CD4-positive, alpha-beta memory T cell (primary cell): Measurements from ENCODE around the gene RBBP8. TPM values are rescaled to one million over a fixed set of nuclear protein-coding genes. Genes with fewer than 3 reads are reported as not detected.

Source experiments
- CTCF ChIA-PET: fragments of 350-600 bp; sonication (Branson Sonifier 250); formaldehyde crosslinking; loops from one replicate; lab custom pipeline; 2021; ENCODE audit warnings: inconsistent platforms; ENCODE audit not compliant: partially characterized antibody; lab: Charles Lee
- POLR2A ChIA-PET: fragments of 350-600 bp; sonication (Branson Sonifier 250); formaldehyde crosslinking; loops from one replicate; lab custom pipeline; 2021; ENCODE audit not compliant: partially characterized antibody; lab: Charles Lee
- DNase-seq, 5 donors: peaks; one replicate each; pipeline versions ENCODE4 v3.0.0 to v3.0.0-alpha.2; 2020 to 2022; ENCODE audit warnings: mixed read lengths in 1 of 5
- H3K27ac ChIP-seq: one replicate; pipeline ENCODE4 v1.7.0; 2013; ENCODE audit warnings: low read depth, low read length
- H3K27me3 ChIP-seq: 2 replicates; pipeline ENCODE4 v1.7.0; 2013; ENCODE audit warnings: mild to moderate bottlenecking, low read length, moderate library complexity; ENCODE audit not compliant: insufficient read depth
- H3K36me3 ChIP-seq: 2 replicates; pipeline ENCODE4 v1.7.0; 2013; ENCODE audit warnings: mild to moderate bottlenecking, low read length, moderate library complexity; ENCODE audit not compliant: insufficient read depth
- H3K4me1 ChIP-seq: 2 replicates; pipeline ENCODE4 v1.7.0; 2013; ENCODE audit warnings: mild to moderate bottlenecking, low read length, moderate library complexity; ENCODE audit not compliant: insufficient read depth
- H3K4me3 ChIP-seq, 2 donors: one replicate each; pipeline ENCODE4 v1.7.0; 2013; ENCODE audit warnings: low read length in 2 of 2, mild to moderate bottlenecking in 1 of 2
- H3K9me3 ChIP-seq, 2 donors: one replicate each; pipeline ENCODE4 v1.7.0; 2013; ENCODE audit warnings: low read length in 2 of 2, control low read depth in 1 of 2; ENCODE audit not compliant: control insufficient read depth in 1 of 2
- H3K27ac Mint-ChIP-seq, 7 donors: one replicate each; pipeline ENCODE4 v1.8.0; 2020 to 2021; ENCODE audit warnings: mixed read lengths in 7 of 7, mild to moderate bottlenecking in 6 of 7, inconsistent platforms in 3 of 7, moderate library complexity in 3 of 7
- H3K27me3 Mint-ChIP-seq, 2 donors: one replicate each; pipeline ENCODE4 v1.8.0; 2020 to 2021; ENCODE audit warnings: mixed read lengths in 2 of 2
- H3K36me3 Mint-ChIP-seq, 2 donors: one replicate each; pipeline ENCODE4 v1.8.0; 2020 to 2021; ENCODE audit warnings: mixed read lengths in 2 of 2, inconsistent platforms in 1 of 2, mild to moderate bottlenecking in 1 of 2
- H3K4me1 Mint-ChIP-seq, 4 donors: one replicate each; pipeline ENCODE4 v1.8.0; 2020 to 2021; ENCODE audit warnings: mixed read lengths in 4 of 4, mild to moderate bottlenecking in 1 of 4
- H3K4me3 Mint-ChIP-seq, 8 donors: one replicate each; pipeline ENCODE4 v1.8.0; 2020 to 2021; ENCODE audit warnings: mixed read lengths in 8 of 8, mild to moderate bottlenecking in 7 of 8, moderate library complexity in 6 of 8, inconsistent platforms in 3 of 8
- H3K9me3 Mint-ChIP-seq, 8 donors: one replicate each; pipeline ENCODE4 v1.8.0; 2020 to 2021; ENCODE audit warnings: mixed read lengths in 8 of 8, mild to moderate bottlenecking in 5 of 8, inconsistent platforms in 3 of 8, moderate library complexity in 1 of 8
- intact Hi-C: fragments of 100-400 bp; cut with micrococcal nuclease; formaldehyde crosslinking; loops from one replicate; pipeline ENCODE4 v1.15.1; 2023
- polyA plus RNA-seq, 2 donors: library from polyadenylated mRNA; unstranded; fragments of 300-500 nt; fragmentation: Illumina TruSeq; gene quantifications; one replicate each; pipeline ENCODE4 v1.2.3, GENCODE V29; 2021
- total RNA-seq, 2 experiments: library from RNA; stranded (reverse); gene quantifications; one replicate each; pipeline ENCODE4 v1.2.3, GENCODE V29; 2021

The RBBP8 gene
- total and polyA plus RNA-seq, 4 experiments from 2014 or later: 1.4 to 3.0 (median 2.5) TPM

DNA sequence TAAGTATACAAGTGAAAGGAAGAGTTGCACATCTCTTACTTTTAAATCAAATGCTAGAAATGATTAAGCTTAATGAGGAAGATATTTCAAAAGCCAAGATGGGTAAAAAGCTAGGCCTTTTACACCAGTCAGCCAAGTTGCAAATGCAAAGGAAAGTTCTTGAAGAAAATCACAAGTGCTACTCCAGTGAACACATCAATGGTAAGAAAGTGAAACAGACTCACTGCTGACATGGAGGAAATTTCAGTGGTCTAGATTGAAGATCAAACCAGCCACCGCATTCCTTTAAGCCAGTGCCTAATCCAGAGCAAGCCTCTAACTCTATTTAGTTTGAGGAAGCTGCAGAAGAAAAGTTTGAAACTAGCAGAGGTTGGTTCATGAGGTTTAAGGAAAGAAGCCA, 79.1 kb downstream of the RBBP8 start:
- intact Hi-C loops: no loop called here
- Mint-ChIP-seq H3K4me3 (no peak overlapping the region), H3K4me1 (peaks cover 0 to 7% (median 6%) of the 10 kb centered on the region in 4 donors), H3K36me3 (no peaks in the 10 kb centered on the region), H3K27ac (no peak overlapping the region), H3K27me3 (no peaks in the 10 kb centered on the region), H3K9me3 (no peaks in the 10 kb centered on the region)
- no peak for DNase-seq
- H3K36me3 ChIP-seq: no peaks in the 10 kb centered on the region
- H3K27me3 ChIP-seq: no peaks in the 10 kb centered on the region
- H3K4me3 ChIP-seq: no peak overlapping the region
- H3K4me1 ChIP-seq: peaks cover 6% of the 10 kb centered on the region
- CTCF ChIA-PET: interaction anchor here (0.9 to 1.2 kb wide), 2 partner anchors 9 to 399 kb away, joined by 4 to 6 read pairs; no protein-coding TSS in a partner anchor
- no peaks in the 10 kb centered on the region for H3K9me3 ChIP-seq
- POLR2A ChIA-PET: no interaction called here
- H3K27ac ChIP-seq: no peak overlapping the region

DNA sequence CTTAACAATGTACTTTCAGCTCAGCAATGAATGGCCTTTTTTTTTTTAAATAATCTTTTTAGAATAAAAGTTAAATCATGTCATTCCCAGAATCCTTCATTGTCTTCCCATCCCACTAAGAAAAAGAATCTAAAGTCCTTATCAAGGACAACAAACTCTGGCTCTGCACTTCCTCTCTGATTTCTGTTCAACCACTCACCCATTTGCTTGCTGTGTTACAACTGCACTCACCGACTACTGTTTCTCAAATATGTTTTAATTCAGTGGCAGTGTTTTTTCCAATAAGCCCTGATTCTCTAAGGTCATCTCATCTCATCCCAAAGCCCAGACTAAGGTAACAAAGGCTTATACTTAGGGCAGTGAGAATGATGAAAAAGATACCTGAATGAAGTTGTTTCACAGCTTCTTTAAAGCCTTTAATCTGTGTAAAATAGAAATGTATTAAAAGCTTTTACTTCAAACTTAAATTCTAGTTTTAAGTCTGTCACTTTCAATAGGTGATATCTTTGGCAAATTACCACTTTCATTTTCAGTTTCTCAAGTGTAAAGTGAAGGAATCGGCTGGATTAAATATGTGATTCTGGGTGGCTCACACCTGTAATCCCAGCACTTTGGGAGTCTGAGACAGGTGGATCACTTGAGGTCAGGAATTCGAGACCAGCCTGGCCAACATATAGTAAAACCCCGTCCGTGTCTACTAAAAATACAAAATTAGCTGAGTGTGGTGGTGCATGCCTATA, 87.6 kb downstream of the RBBP8 start:
- H3K36me3 Mint-ChIP-seq: no peaks in the 10 kb centered on the region
- H3K4me1 Mint-ChIP-seq: peaks cover 7 to 17% (median 12%) of the 10 kb centered on the region in 4 donors
- CTCF ChIA-PET: interaction anchor here (0.6 to 1.5 kb wide), 4 partner anchors 8 to 47 kb away, joined by 3 to 5 read pairs (median 4); no protein-coding TSS in a partner anchor
- no peaks in the 10 kb centered on the region for H3K27me3 Mint-ChIP-seq
- no peaks in the 10 kb centered on the region for H3K9me3 Mint-ChIP-seq
- H3K9me3 ChIP-seq: no peaks in the 10 kb centered on the region
- POLR2A ChIA-PET: no interaction called here
- H3K27me3 ChIP-seq: no peaks in the 10 kb centered on the region
- peak overlapping the region in 1 of 2 donors; percentile 20 for H3K4me3 ChIP-seq
- peaks cover 10% of the 10 kb centered on the region for H3K4me1 ChIP-seq
- no peak overlapping the region for H3K27ac ChIP-seq
- H3K36me3 ChIP-seq: no peaks in the 10 kb centered on the region
- intact Hi-C loops: no loop called here
- DNase-seq: no peak
- H3K4me3 Mint-ChIP-seq: peak overlapping the region; percentile 74 to 84 (median 77)
- H3K27ac Mint-ChIP-seq: peak overlapping the region in 6 of 7 donors; percentile 2 to 89 (median 65)

DNA sequence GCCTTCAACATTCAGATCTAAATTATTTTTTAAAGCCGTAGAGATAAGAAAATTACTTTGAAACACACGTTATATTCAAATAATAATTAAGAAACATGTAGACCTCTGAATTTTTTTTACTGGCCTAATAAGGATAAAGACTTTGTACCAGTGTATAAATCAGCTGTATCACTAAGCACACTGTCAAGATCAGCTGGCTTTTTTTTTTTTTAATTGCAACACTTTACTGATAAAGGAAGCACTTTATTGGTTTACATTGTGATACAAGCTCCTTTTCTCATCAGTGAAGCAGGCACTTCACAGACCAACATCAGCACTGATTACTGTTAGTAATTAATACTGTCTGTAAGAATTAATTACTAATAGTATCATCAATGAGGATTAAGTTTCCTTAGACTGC, 88.5 kb downstream of the RBBP8 start:
- H3K27me3 ChIP-seq: no peaks in the 10 kb centered on the region
- H3K4me3 ChIP-seq: no peak overlapping the region
- Mint-ChIP-seq H3K27me3 (no peaks in the 10 kb centered on the region), H3K4me3 (peak overlapping the region in 3 of 8 donors; percentile 74 to 84 (median 75)), H3K4me1 (peaks cover 7 to 17% (median 12%) of the 10 kb centered on the region in 4 donors), H3K27ac (peak overlapping the region in 1 of 7 donors; percentile 84), H3K36me3 (no peaks in the 10 kb centered on the region), H3K9me3 (no peaks in the 10 kb centered on the region)
- no peak for DNase-seq
- H3K4me1 ChIP-seq: peaks cover 10% of the 10 kb centered on the region
- no peaks in the 10 kb centered on the region for H3K9me3 ChIP-seq
- H3K27ac ChIP-seq: no peak overlapping the region
- CTCF ChIA-PET: interaction anchor here (0.6 to 1.5 kb wide), 2 partner anchors 11 to 40 kb away, joined by 3 to 5 read pairs; no protein-coding TSS in a partner anchor
- POLR2A ChIA-PET: no interaction called here
- no peaks in the 10 kb centered on the region for H3K36me3 ChIP-seq
- intact Hi-C loops: no loop called here

DNA sequence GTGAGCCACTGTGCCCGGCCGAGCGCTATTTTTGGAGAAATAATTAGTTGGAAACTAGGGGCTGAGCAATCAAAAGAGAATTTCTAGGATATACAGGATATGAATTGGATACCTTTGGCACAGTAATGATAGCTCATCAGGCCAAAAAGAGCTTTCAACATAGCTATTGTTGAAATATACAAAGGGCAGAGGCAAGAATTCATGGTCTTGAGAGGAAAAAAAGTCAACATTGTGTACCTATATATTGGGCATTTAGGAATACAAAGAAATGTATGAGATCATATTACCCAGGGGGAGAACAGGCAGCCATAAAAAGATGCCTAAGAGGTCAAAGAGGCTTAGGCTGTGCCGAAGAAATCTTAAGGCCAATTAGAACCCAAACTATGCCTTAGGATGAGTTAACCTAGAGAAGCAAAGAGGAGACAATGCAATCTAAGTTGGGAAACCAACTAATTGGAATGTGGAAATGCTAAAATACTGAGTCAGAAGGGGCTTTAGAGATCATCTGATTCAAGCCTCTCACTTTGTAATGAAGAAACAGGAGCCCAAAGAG, 99.0 kb downstream of the RBBP8 start:
- CTCF ChIA-PET: interaction anchor here (0.6 to 7.3 kb wide), 23 partner anchors 8 to 1706 kb away, joined by 3 to 53 read pairs (median 4); no protein-coding TSS in a partner anchor
- H3K27ac Mint-ChIP-seq: no peak overlapping the region
- no peaks in the 10 kb centered on the region for H3K27me3 Mint-ChIP-seq
- H3K36me3 Mint-ChIP-seq: no peaks in the 10 kb centered on the region
- H3K36me3 ChIP-seq: no peaks in the 10 kb centered on the region
- H3K9me3 ChIP-seq: no peaks in the 10 kb centered on the region
- POLR2A ChIA-PET: no interaction called here
- no peaks in the 10 kb centered on the region for H3K9me3 Mint-ChIP-seq
- no peaks in the 10 kb centered on the region for H3K27me3 ChIP-seq
- peaks cover 0 to 3% (median 0%) of the 10 kb centered on the region in 4 donors for H3K4me1 Mint-ChIP-seq
- no peak overlapping the region for H3K4me3 Mint-ChIP-seq
- intact Hi-C loops: loop anchor here (5.0 kb wide), 1 partner anchor 325 kb away; no protein-coding TSS in a partner anchor
- no peak for DNase-seq
- H3K4me3 ChIP-seq: no peak overlapping the region
- H3K4me1 ChIP-seq: no peaks in the 10 kb centered on the region
- H3K27ac ChIP-seq: no peak overlapping the region

DNA sequence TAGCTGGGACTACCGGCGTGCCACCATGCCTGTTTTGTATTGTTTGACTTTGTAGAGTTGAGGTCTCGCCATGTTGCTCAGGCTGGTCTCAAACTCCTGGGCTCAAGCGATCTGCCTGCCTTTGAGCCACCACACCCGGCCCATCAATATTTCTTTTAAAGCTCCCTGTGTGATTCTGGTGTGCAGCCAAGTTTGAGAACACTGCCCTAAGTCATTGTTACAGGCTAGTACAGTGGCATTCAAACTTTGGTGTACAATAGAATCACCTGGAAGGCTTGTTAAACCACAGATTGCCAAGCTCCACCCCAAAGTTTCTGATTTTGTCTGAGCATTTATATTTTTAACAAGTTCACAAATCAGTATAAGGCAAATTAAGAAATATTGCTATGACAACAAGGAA, 99.9 kb downstream of the RBBP8 start:
- Histone ChIP-seq H3K36me3 (no peaks in the 10 kb centered on the region), H3K9me3 (no peaks in the 10 kb centered on the region), H3K4me3 (no peak overlapping the region), H3K27ac (no peak overlapping the region), H3K27me3 (no peaks in the 10 kb centered on the region), H3K4me1 (no peaks in the 10 kb centered on the region)
- H3K27ac Mint-ChIP-seq: no peak overlapping the region
- no peak for DNase-seq
- no peaks in the 10 kb centered on the region for H3K9me3 Mint-ChIP-seq
- H3K36me3 Mint-ChIP-seq: no peaks in the 10 kb centered on the region
- intact Hi-C loops: loop anchor here (5.0 kb wide), 1 partner anchor 324 kb away; no protein-coding TSS in a partner anchor
- ChIA-PET POLR2A (no interaction called here), CTCF (interaction anchor here (0.7 to 7.3 kb wide), 9 partner anchors 12 to 378 kb away, joined by 3 to 53 read pairs (median 5); no protein-coding TSS in a partner anchor)
- H3K4me1 Mint-ChIP-seq: peaks cover 0 to 4% (median 0%) of the 10 kb centered on the region in 4 donors
- no peaks in the 10 kb centered on the region for H3K27me3 Mint-ChIP-seq
- no peak overlapping the region for H3K4me3 Mint-ChIP-seq

DNA sequence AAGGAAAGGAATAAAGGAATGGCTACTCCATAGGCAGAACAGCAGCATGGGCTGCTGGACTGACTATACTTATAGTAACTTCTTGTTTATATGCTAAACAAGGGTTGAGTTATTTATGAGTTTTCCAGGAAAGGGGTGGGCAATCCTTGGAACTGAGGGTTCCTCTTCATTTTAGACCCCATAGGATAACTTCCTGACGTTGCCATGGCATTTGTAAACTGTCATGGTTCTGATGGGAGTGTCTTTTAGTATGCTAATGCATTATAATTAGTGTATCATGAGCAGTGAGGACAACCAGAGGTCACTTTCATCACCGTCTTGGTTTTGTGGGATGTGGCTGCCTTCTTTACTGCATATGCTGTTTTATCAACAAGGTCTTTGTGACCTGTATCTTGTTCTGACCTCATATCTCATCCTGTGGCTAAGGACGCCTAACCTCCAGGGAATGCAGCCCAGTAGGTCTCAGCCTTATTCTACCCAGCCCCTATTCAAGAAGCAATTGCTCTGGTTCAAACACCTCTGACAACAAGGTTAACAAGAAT, 103.6 kb downstream of the RBBP8 start:
- Histone ChIP-seq H3K4me3 (no peak overlapping the region), H3K27ac (no peak overlapping the region), H3K36me3 (no peaks in the 10 kb centered on the region), H3K9me3 (no peaks in the 10 kb centered on the region), H3K27me3 (no peaks in the 10 kb centered on the region), H3K4me1 (no peaks in the 10 kb centered on the region)
- Mint-ChIP-seq H3K27ac (no peak overlapping the region), H3K4me1 (peaks cover 1 to 7% (median 4%) of the 10 kb centered on the region in 4 donors), H3K36me3 (no peaks in the 10 kb centered on the region), H3K4me3 (no peak overlapping the region), H3K27me3 (no peaks in the 10 kb centered on the region), H3K9me3 (no peaks in the 10 kb centered on the region)
- intact Hi-C loops: no loop called here
- ChIA-PET POLR2A (no interaction called here), CTCF (interaction anchor here (0.7 to 1.6 kb wide), 2 partner anchors 88 to 402 kb away, joined by 3 to 4 read pairs; no protein-coding TSS in a partner anchor)
- DNase-seq: no peak

DNA sequence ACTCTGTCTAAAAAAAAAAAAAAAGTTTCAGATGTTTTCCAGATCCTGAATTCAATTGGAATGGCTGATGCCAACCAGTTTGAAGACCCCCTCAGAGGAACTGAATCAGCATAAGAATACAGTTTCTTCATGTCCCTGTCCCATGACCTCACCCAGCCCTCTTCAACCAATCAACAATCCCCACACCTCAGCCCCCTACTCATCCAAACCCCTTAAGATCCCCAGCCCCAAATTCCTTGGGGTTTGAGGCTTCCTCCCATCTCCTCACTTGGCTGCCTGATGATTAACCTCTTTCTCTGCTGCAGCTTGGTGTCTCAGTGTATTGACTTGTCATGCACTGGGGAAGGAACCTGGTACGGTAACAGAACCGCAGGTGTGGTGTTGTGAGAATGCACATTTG, 104.5 kb downstream of the RBBP8 start:
- intact Hi-C loops: no loop called here
- Mint-ChIP-seq H3K9me3 (no peaks in the 10 kb centered on the region), H3K27ac (peak overlapping the region in 1 of 7 donors; percentile 13), H3K27me3 (no peaks in the 10 kb centered on the region), H3K4me3 (peak overlapping the region in 1 of 8 donors; percentile 15), H3K4me1 (peaks cover 1 to 7% (median 4%) of the 10 kb centered on the region in 4 donors), H3K36me3 (no peaks in the 10 kb centered on the region)
- Histone ChIP-seq H3K4me3 (no peak overlapping the region), H3K27me3 (no peaks in the 10 kb centered on the region), H3K4me1 (no peaks in the 10 kb centered on the region), H3K36me3 (no peaks in the 10 kb centered on the region), H3K27ac (no peak overlapping the region), H3K9me3 (no peaks in the 10 kb centered on the region)
- DNase-seq: no peak
- ChIA-PET CTCF (interaction anchor here (0.7 to 1.6 kb wide), 2 partner anchors 87 to 401 kb away, joined by 3 to 4 read pairs; no protein-coding TSS in a partner anchor), POLR2A (no interaction called here)
